HG02973 (cell line): Measurements from ENCODE around the gene ZSCAN5A.
"Not testable (repeated sequence)": the region's sequence is repeated elsewhere in the genome, so short reads cannot be mapped to it uniquely, and the experiment has no call there.

Experiments
- ATAC-seq: cut with Tn5 transposase; IDR thresholded peaks from one replicate; pipeline ENCODE4 v1.9.1; 2021; ENCODE audit warnings: moderate library complexity; ENCODE audit not compliant: unreplicated experiment

The ZSCAN5A gene

GRCh38 chr19:56217039-56217949 is 97.3 kb downstream of the ZSCAN5A start:
- ATAC-seq, result no peak

GRCh38 chr19:56211718-56212117 is 102.9 kb downstream of the ZSCAN5A start:
- ATAC-seq, result no peak

- not testable (repeated sequence) for ATAC-seq
These were observed 104.6 kb downstream of the ZSCAN5A start for GRCh38 chr19:56210036-56210435.

- ATAC-seq, result no peak
These were observed 105.5 kb downstream of the ZSCAN5A start for GRCh38 chr19:56209091-56209490.

GRCh38 chr19:56207581-56207980 is 107.1 kb downstream of the ZSCAN5A start:
- not testable (repeated sequence) for ATAC-seq

- ATAC-seq, result no peak
These were observed 112.7 kb downstream of the ZSCAN5A start, which contains the start of gene ZSCAN5C for GRCh38 chr19:56201973-56202372. TSS of gene ZSCAN5C (plus strand) at chr19:56202273. CDS start at chr19:56205914, 3,641 bp downstream.

GRCh38 chr19:56199687-56200086 is 115.0 kb downstream of the ZSCAN5A start:
- ATAC-seq, result no peak

- not testable (repeated sequence) for ATAC-seq
These were observed 117.0 kb downstream of the ZSCAN5A start, which contains the start of gene ZSCAN5B for GRCh38 chr19:56197646-56198045. TSS of gene ZSCAN5B (minus strand) at chr19:56197783. CDS start at chr19:56193052, 4,731 bp downstream.

GRCh38 chr19:56193981-56194640 is 120.5 kb downstream of the ZSCAN5A start:
- ATAC-seq, result no peak

GRCh38 chr19:56191711-56192110 is 122.9 kb downstream of the ZSCAN5A start:
- ATAC-seq, result no peak

- ATAC-seq, result no peak
These were observed 123.5 kb downstream of the ZSCAN5A start for GRCh38 chr19:56191115-56191514.

GRCh38 chr19:56189785-56190184 is 124.9 kb downstream of the ZSCAN5A start:
- ATAC-seq, result no peak

GRCh38 chr19:56177564-56178243 is 136.9 kb downstream of the ZSCAN5A start:
- no peak for ATAC-seq

GRCh38 chr19:56176881-56177280 is 137.8 kb downstream of the ZSCAN5A start:
- ATAC-seq, result no peak

- ATAC-seq, result not testable (repeated sequence)
These were observed 138.3 kb downstream of the ZSCAN5A start for GRCh38 chr19:56176310-56176709.

- ATAC-seq, result not testable (repeated sequence)
These were observed 138.8 kb downstream of the ZSCAN5A start, which contains the start of gene GALP for GRCh38 chr19:56175861-56176307. TSS of gene GALP (plus strand) at chr19:56176008. CDS start at chr19:56177109, 1,101 bp downstream.

- no peak for ATAC-seq
These were observed 140.1 kb downstream of the ZSCAN5A start for GRCh38 chr19:56174550-56174949.

GRCh38 chr19:56174086-56174485 is 140.6 kb downstream of the ZSCAN5A start:
- no peak for ATAC-seq
